Mucosa of descending colon (tissue), 3 donors: ENCODE measurements around the gene NVL. TPM values are rescaled to one million over a fixed set of nuclear protein-coding genes. Genes with fewer than 3 reads are reported as not detected.

Source experiments
- ATAC-seq: fragments of 200-7000 bp; cut with Tn5 transposase; one replicate; pipeline ENCODE4 v1.9.1; 2020; ENCODE audit warnings: mild to moderate bottlenecking, moderate library complexity
- DNase-seq, 3 donors: peaks; one replicate each; pipeline ENCODE4 v3.0.0-alpha.2; 2020
- H3K36me3 ChIP-seq: fragments of 200-600 bp; one replicate; pipeline ENCODE4 v1.8.0; 2021; ENCODE audit warnings: low read depth, mild to moderate bottlenecking
- H3K4me1 ChIP-seq: fragments of 200-600 bp; one replicate; pipeline ENCODE4 v1.8.0; 2021; ENCODE audit warnings: low read depth, mild to moderate bottlenecking
- H3K4me3 ChIP-seq: fragments of 200-600 bp; one replicate; pipeline ENCODE4 v1.8.0; 2021; ENCODE audit warnings: mild to moderate bottlenecking
- H3K9me3 ChIP-seq: fragments of 200-600 bp; one replicate; pipeline ENCODE4 v1.8.0; 2021; ENCODE audit warnings: mild to moderate bottlenecking
- intact Hi-C, 2 donors: fragments of 100-400 bp; cut with DNase I in 1 of 2; cut with micrococcal nuclease in 1 of 2; formaldehyde crosslinking; loops; one replicate each; pipeline versions ENCODE4 v1.11.0 to v1.11.1; 2022; cut with DNase I, micrococcal nuclease
- total RNA-seq, 3 donors: library from RNA; stranded (reverse); fragmentation: NEBNext Ultra II Directional in 2 of 3; extraction: Animal tissue kit (Norgen Biotek cat#: 25700) in 2 of 3; gene quantifications; one replicate each; pipeline versions ENCODE4 v1.2.1 to v1.2.4, GENCODE V29; 2021 to 2023
- TF ChIP-seq, protein P1 (sequence below): fragments of 200-600 bp; IDR thresholded peaks from one replicate; pipeline ENCODE4 v1.8.0; 2022; ENCODE audit warnings: antibody characterized with exemption, mild to moderate bottlenecking
- donor health status: DM: no; HTN: no; CAD: no; lungs with moderate emphysema.
- donor health status: DM: no; HTN: no; CAD: no.
- donor health status: DM: no; HTN: yes; CAD: no.

The NVL gene
- total RNA-seq, 3 donors from 2014 or later: 32.2 to 45.6 (median 34.7) TPM

DNA sequence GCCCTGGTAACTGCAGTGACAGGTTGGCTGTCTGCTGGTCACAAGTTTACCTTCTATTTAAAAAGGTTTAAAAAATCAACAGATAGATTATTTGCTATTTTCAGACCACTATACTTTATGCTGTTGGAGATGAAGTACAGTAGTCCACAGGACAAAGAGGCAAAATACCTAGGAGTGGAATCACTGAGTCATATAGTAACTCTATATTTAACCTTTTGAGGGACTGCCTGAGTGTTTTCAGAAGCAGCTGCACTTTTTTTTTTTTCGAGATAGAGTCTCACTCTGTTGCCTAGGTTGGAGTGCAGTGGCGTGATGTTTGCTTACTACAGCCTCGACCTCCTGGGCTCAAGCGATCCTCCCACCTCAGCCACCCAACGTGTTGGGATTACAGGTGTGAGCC, 38.4 kb upstream of the NVL start:
- intact Hi-C loops: no loop called here
- Histone ChIP-seq H3K4me3 (no peak overlapping the region), H3K9me3 (no peaks in the 10 kb centered on the region), H3K36me3 (peaks cover 10% of the 10 kb centered on the region), H3K4me1 (no peaks in the 10 kb centered on the region)
- TF ChIP-seq, protein P1, sequence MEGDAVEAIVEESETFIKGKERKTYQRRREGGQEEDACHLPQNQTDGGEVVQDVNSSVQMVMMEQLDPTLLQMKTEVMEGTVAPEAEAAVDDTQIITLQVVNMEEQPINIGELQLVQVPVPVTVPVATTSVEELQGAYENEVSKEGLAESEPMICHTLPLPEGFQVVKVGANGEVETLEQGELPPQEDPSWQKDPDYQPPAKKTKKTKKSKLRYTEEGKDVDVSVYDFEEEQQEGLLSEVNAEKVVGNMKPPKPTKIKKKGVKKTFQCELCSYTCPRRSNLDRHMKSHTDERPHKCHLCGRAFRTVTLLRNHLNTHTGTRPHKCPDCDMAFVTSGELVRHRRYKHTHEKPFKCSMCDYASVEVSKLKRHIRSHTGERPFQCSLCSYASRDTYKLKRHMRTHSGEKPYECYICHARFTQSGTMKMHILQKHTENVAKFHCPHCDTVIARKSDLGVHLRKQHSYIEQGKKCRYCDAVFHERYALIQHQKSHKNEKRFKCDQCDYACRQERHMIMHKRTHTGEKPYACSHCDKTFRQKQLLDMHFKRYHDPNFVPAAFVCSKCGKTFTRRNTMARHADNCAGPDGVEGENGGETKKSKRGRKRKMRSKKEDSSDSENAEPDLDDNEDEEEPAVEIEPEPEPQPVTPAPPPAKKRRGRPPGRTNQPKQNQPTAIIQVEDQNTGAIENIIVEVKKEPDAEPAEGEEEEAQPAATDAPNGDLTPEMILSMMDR: no peak
- ATAC-seq (no peak), DNase-seq (no peak)

DNA sequence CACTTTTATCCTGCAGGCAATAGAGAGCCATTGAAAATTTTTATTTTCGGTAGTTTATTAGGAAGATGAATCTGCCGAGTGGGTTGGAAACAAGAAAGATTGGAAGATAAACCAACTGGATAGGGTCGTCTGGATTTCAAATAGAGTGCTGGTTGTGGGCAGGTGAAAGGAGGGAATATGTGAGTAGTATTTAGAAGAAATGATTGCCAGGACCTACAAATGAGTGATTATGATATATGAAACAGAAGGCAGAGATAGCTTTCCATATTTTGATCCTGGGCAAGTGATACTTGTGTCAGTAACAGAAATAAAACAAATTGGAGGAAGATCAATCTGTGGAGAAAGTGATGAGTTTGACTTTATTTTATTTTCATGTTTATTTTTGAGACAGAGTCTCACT, 29.2 kb upstream of the NVL start:
- DNase-seq (no peak), ATAC-seq (no peak)
- H3K9me3 ChIP-seq: no peaks in the 10 kb centered on the region
- intact Hi-C loops: no loop called here
- peaks cover 13% of the 10 kb centered on the region for H3K4me1 ChIP-seq
- H3K4me3 ChIP-seq: no peak overlapping the region
- TF ChIP-seq, protein P1: no peak
- no peaks in the 10 kb centered on the region for H3K36me3 ChIP-seq

DNA sequence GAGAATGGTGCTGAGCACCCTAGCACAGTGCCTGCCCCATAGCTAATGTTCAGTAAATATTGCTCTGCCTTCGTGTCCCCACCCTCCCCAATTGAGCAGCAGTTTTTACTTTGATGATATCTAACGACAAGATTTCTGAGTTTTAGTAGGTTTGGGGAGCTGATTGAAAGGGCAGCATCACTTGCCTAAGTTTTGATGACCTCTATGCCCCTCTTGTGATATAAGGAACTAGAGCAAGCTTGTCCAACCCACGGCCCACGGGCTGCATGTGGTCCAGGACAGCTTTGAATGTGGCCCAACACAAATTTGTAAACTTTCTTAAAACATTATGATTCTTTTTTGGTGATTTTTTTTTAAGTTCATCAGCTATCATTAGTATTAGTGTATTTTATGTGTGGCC, 28.3 kb upstream of the NVL start:
- ATAC-seq (no peak), DNase-seq (no peak)
- H3K4me1 ChIP-seq: peaks cover 13% of the 10 kb centered on the region
- H3K36me3 ChIP-seq: no peaks in the 10 kb centered on the region
- no peaks in the 10 kb centered on the region for H3K9me3 ChIP-seq
- intact Hi-C loops: no loop called here
- H3K4me3 ChIP-seq: no peak overlapping the region
- TF ChIP-seq, protein P1: no peak

DNA sequence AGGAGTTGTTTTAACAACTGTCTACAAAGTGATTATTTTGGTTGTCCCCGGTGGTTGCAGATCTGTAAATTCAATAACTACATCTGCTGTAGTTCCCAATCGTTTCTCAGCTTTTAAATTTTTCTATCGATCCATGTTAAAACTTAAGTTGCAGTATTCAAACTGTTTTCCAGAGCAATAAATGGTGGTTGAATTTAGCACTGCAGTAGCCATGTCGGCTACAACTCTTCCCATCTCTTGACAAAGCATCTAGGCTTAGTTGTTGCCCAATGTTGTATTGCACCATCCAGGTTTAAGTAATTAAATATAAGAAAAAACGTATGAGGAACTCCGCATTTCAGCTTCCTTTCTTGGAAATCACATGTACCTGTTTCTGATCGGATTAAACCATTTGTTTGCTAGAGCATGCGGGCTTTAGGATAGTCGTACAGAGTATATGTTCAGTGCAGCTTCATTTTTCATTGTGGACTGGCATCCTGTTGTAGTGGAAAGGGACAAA, 27.7 kb upstream of the NVL start:
- intact Hi-C loops: no loop called here
- H3K4me1 ChIP-seq: peaks cover 13% of the 10 kb centered on the region
- H3K4me3 ChIP-seq: no peak overlapping the region
- no peaks in the 10 kb centered on the region for H3K9me3 ChIP-seq
- TF ChIP-seq, protein P1: no peak
- ATAC-seq: no peak
- no peak for DNase-seq
- no peaks in the 10 kb centered on the region for H3K36me3 ChIP-seq

DNA sequence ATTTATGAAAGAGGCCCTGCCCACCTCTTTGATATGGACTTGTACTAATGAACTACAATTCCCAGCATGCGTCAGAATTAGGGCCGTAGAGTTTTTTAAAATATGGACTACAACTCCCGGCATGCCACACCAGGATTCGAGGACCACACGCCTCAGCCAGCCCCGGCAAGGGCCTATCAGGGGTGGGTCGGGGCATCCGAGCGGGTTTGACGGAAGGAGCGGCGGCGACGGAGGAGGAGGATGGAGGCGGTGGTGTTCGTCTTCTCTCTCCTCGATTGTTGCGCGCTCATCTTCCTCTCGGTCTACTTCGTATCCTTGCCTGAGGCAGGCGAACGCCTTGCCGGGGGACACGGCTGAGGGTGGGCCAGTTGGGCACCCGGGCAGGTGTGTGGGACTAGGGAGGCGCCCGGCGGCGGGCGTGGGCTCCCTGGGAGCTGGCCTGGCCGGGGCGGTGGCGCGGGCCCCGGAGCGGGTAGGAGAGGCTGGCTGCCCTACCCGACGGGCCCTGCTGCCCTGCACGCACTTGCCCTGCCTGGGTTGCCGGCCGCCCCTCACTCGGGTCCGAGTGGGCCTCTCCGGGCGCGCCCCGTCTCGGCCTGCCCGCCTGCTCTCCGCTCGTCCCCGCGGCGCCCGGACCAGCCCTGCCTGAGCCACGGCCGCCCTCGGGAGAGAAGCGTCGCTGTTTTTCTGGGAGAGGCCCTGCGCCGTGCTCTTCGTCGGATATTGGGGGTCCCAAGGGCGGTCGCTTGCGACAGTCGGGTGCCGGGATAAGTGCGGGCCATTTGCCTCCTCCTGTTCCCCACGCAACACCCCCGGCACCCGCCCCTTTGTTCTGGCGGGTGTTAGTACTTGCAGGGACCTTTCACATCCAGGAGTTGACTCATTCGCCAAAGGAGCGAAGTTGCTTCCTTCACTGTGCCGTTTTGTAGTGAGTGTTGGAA, 27.0 kb upstream of the NVL start, which contains the start of gene CNIH4:
Gene CNIH4, plus strand, starts transcription at position 195 of the 941 bp plus-strand sequence. Its CDS starts 46 bp downstream, at position 241.
- peaks cover 13% of the 10 kb centered on the region for H3K4me1 ChIP-seq
- H3K9me3 ChIP-seq: no peaks in the 10 kb centered on the region
- peak within 1 kb of the TSS; percentile 83 for H3K4me3 ChIP-seq
- intact Hi-C loops: no loop called here
- TF ChIP-seq, protein P1: no peak
- ATAC-seq: peak; percentile 94
- DNase-seq: peak; percentile 93 to 95 (median 93)
- no peaks in the 10 kb centered on the region for H3K36me3 ChIP-seq
